K562 (cell line): ENCODE data around the gene TNFSF13. TPM values are rescaled to one million over a fixed set of nuclear protein-coding genes. Genes with fewer than 3 reads are reported as not detected.

Experiments used
- ATAC-seq: fragments of 200-7000 bp; cut with Tn5 transposase; 3 replicates; pipeline ENCODE4 v1.9.1; 2020; ENCODE audit warnings: moderate library complexity
- BruUV-seq: library from RNA; stranded (reverse); fragments of 400-500 nt; replicated peaks from 2 replicates; lab custom pipeline; 2021; lab: Mats Ljungman, UMichigan
- CTCF ChIA-PET: fragments of 300-600 bp; formaldehyde crosslinking; extraction: SDS; loops from one replicate; lab custom pipeline; 2021; ENCODE audit warnings: low intra/inter-chr PET ratio; lab: Yijun Ruan, JAX
- POLR2A ChIA-PET: fragments of 300-600, 350-650 bp; sonication (Branson Sonifier 250); formaldehyde crosslinking; extraction: SDS; loops from one replicate; lab custom pipeline; 2021; ENCODE audit warnings: antibody characterized with exemption, inconsistent platforms; lab: Yijun Ruan, JAX
- DNase-seq, 4 experiments: peaks; one replicate each; pipeline versions ENCODE4 v3.0.0 to v3.0.0-alpha.2; 2011 to 2018; ENCODE audit warnings: low spot score in 3 of 4, mixed read lengths in 3 of 4; ENCODE audit errors: extremely low read depth in 1 of 4
- FAIRE-seq: peaks from 2 replicates; lab custom pipeline; 2011; peaks lifted over from hg19 to GRCh38; lab: Jason Lieb, UNC
- H2AFZ ChIP-seq: 2 replicates; pipeline ENCODE4 v1.6.0; 2011; ENCODE audit warnings: low read depth, low read length, control low read depth, inconsistent platforms
- H3K27ac ChIP-seq: fragments of 200-600 bp; 3 replicates; pipeline ENCODE4 v1.8.0; 2011; ENCODE audit warnings: low read depth, mild to moderate bottlenecking, control low read depth, inconsistent platforms, low read length, moderate library complexity, mixed read lengths; ENCODE audit errors: extremely low read depth
- H3K27me3 ChIP-seq, 2 experiments: fragments of 300-600 bp in 1 of 2; 2 replicates in 1 of 2; 3 replicates in 1 of 2; pipeline versions ENCODE4 v1.6.0 to v1.8.0; 2011; ENCODE audit warnings: inconsistent platforms in 2 of 2, low read length in 2 of 2, mild to moderate bottlenecking in 1 of 2, mixed read lengths in 1 of 2, moderate library complexity in 1 of 2; ENCODE audit not compliant: control insufficient read depth in 2 of 2, insufficient read depth in 2 of 2
- H3K36me3 ChIP-seq: fragments of 300-600 bp; 3 replicates; pipeline ENCODE4 v1.8.0; 2011; ENCODE audit warnings: mild to moderate bottlenecking, low read length, inconsistent platforms; ENCODE audit not compliant: control insufficient read depth, insufficient read depth
- H3K4me1 ChIP-seq, 2 experiments: fragments of 200-600 bp in 1 of 2; replicated peaks in 1 of 2; 2 replicates in 1 of 2; 3 replicates in 1 of 2; pipeline versions ENCODE4 v1.5.1 to v1.8.0; 2011; ENCODE audit warnings: inconsistent platforms in 2 of 2, low read length in 2 of 2, mild to moderate bottlenecking in 1 of 2, mixed read lengths in 1 of 2, moderate library complexity in 1 of 2; ENCODE audit not compliant: control insufficient read depth in 2 of 2, insufficient read depth in 2 of 2
- H3K4me2 ChIP-seq: 2 replicates; pipeline ENCODE4 v1.6.1; 2011; ENCODE audit warnings: low read length, control low read depth, inconsistent platforms, mixed read lengths; ENCODE audit not compliant: insufficient read depth
- H3K4me3 ChIP-seq: fragments of 200-600 bp; sonication (generic), shearing (Covaris generic); 2 replicates; pipeline ENCODE4 v1.5.1; 2016; ENCODE audit warnings: control low read depth, inconsistent platforms
- H3K79me2 ChIP-seq: fragments of 200-600 bp; 3 replicates; pipeline ENCODE4 v1.8.0; 2011; ENCODE audit warnings: low read length, inconsistent platforms; ENCODE audit not compliant: control insufficient read depth, insufficient read depth
- H3K9ac ChIP-seq, 2 experiments: 2 replicates each; pipeline versions ENCODE4 v1.6.0 to v1.6.1; 2011; ENCODE audit warnings: low read depth in 2 of 2, low read length in 2 of 2, control low read depth in 1 of 2, inconsistent platforms in 1 of 2, mild to moderate bottlenecking in 1 of 2, mixed read lengths in 1 of 2; ENCODE audit not compliant: insufficient read depth in 1 of 2
- H3K9me1 ChIP-seq: one replicate; pipeline ENCODE4 v1.6.0; 2011; ENCODE audit warnings: inconsistent platforms, mild to moderate bottlenecking, low read length, moderate library complexity; ENCODE audit not compliant: control insufficient read depth, insufficient read depth
- H3K9me3 ChIP-seq: replicated peaks from 2 replicates; pipeline ENCODE4 v1.5.1; 2011; ENCODE audit warnings: low read depth, low read length, inconsistent platforms; ENCODE audit not compliant: control insufficient read depth, insufficient read depth
- H4K20me1 ChIP-seq: replicated peaks from 2 replicates; pipeline ENCODE4 v1.6.1; 2011; ENCODE audit warnings: low read length, inconsistent platforms, mixed read lengths; ENCODE audit not compliant: control insufficient read depth, insufficient read depth
- ETV5 ChIP-seq: sonication (generic); formaldehyde crosslinking; IDR thresholded peaks from 2 replicates; pipeline ENCODE4 v1.4.0; 2020; ENCODE audit warnings: low read depth, mild to moderate bottlenecking, missing genetic modification reagents
- ETV6 ChIP-seq, 3 experiments: fragments of 150-350 bp in 1 of 3; sonication (generic) in 1 of 3; formaldehyde crosslinking in 1 of 3; IDR thresholded peaks; 2 replicates each; pipeline versions ENCODE4 v1.6.1 to v1.8.0; 2014 to 2022; ENCODE audit warnings: borderline replicate concordance in 2 of 3, low read depth in 2 of 3, antibody characterized with exemption in 1 of 3, low read length in 1 of 3, mild to moderate bottlenecking in 1 of 3, missing genetic modification reagents in 1 of 3
- HOXB6 ChIP-seq: fragments of 250-450 bp; sonication (Bioruptor Pico); IDR thresholded peaks from 2 replicates; pipeline ENCODE4 v1.5.1; 2022; ENCODE audit warnings: mild to moderate bottlenecking, borderline replicate concordance
- NKRF ChIP-seq: fragments of 450-650 bp; IDR thresholded peaks from 2 replicates; pipeline ENCODE4 v1.6.1; 2016; ENCODE audit warnings: borderline replicate concordance
- SRSF7 ChIP-seq: fragments of 200-400 bp; formaldehyde crosslinking; optimal IDR thresholded peaks from 2 replicates; pipeline ENCODE3; 2017; ENCODE audit warnings: mild to moderate bottlenecking, low read depth, low read length
- ZNF280A ChIP-seq: fragments of 450-650 bp; IDR thresholded peaks from 2 replicates; pipeline ENCODE4 v1.6.1; 2018; ENCODE audit warnings: mild to moderate bottlenecking, low read depth; ENCODE audit not compliant: partially characterized antibody
- ZNF512 ChIP-seq: IDR thresholded peaks from 2 replicates; pipeline ENCODE4 v1.6.1; 2016; ENCODE audit warnings: missing genetic modification characterization, missing compliant biosample characterization
- WGBS: fragments of 100-300 bp; shearing (Covaris generic); methylation state at CpG from one replicate; pipeline ENCODE4 v1.1.6; 2016; ENCODE audit warnings: low coverage, mixed read lengths; ENCODE audit not compliant: insufficient coverage; ENCODE audit errors: missing lambda C conversion rate; 5-methylcytosine and 5-hydroxymethylcytosine counted together
- in situ Hi-C: fragments of 300-500 bp; cut with MboI; formaldehyde crosslinking; loops from 4 replicates; pipeline ENCODE4 v1.15.0; 2018; ENCODE audit warnings: inconsistent platforms, mixed read lengths
- intact Hi-C: fragments of 100-400 bp; cut with micrococcal nuclease; formaldehyde crosslinking; loops from 2 replicates; pipeline ENCODE4 v1.14.2; 2022
- polyA plus RNA-seq, 8 experiments: library from polyadenylated mRNA; depleted of rRNA in 4 of 8; stranded (reverse) in 5 of 8; unstranded in 3 of 8; fragments of >200 nt; fragmentation: Nextera tagmentation in 2 of 8; fragmentation: Illumina TruSeq in 1 of 8; extraction: Ambion mirVana in 2 of 8; extraction: Trizol in 1 of 8; gene quantifications; 2 replicates each; pipeline versions ENCODE4 v1.2.1 to v1.2.3, GENCODE V29; 2011 to 2014; ENCODE audit warnings: inconsistent platforms in 1 of 8, missing spikeins in 1 of 8
- total RNA-seq, 7 experiments: library from RNA; depleted of rRNA in 6 of 7; stranded (reverse); fragments of >200 nt in 6 of 7; fragmentation: Illumina TruSeq in 2 of 7; extraction: Trizol in 2 of 7; gene quantifications; 2 replicates each; pipeline versions ENCODE4 v1.2.1 to v1.2.3, GENCODE V29; 2011 to 2021; ENCODE audit warnings: low replicate concordance in 1 of 7
- TF ChIP-seq, protein P1 (sequence below), 3 experiments: fragments of 200-800 bp in 1 of 3; sonication (Bioruptor generic) in 1 of 3; sonication (generic) in 1 of 3; formaldehyde crosslinking in 1 of 3; IDR thresholded peaks; 2 replicates each; pipeline versions ENCODE4 v1.6.1 to v1.8.0; 2016 to 2022; ENCODE audit warnings: mild to moderate bottlenecking in 2 of 3, missing compliant biosample characterization in 2 of 3, missing genetic modification characterization in 2 of 3, missing genetic modification reagents in 1 of 3

Gene TNFSF13
- total and polyA plus RNA-seq, 9 of the 15 experiments (the other 6 are each of a cell fraction or from before 2014, with no cell fraction given): 0.04 to 0.51 (median 0.19) TPM; not detected in 1

DNA sequence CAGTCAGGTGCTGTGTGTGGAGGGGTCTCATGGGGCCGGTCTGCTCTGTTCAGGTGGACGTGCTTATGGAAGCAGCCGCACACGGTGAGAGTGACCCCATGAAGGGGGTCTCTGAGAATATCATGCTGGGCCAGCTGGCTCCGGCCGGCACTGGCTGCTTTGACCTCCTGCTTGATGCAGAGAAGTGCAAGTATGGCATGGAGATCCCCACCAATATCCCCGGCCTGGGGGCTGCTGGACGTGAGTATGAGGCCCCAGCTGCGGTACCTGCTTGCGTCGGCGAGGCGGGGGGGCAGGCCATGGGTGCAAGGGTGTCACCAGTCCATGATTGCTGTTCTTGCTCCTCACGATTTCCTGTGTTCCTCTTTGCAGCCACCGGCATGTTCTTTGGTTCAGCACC lies 46.4 kb upstream of the TNFSF13 start:
- in situ Hi-C loops (no loop called here), intact Hi-C loops (no loop called here)
- H3K4me1 ChIP-seq: no peaks in the 10 kb centered on the region; a peak in 1 of 5 replicates
- H3K27ac ChIP-seq: no peak overlapping the region
- TF ChIP-seq ZNF280A (no peak), HOXB6 (CRISPR knock-in tag) (no peak), NKRF (no peak), ZNF512 (tag) (no peak), ETV6 (IDR thresholded peaks at IDR 0.05; ENCODE audit: borderline replicate concordance in 1 of 2, low read depth in 2 of 2, low read length in 1 of 2) (no peak), ETV6 (CRISPR knock-in tag; IDR thresholded peaks at IDR 0.05; ENCODE audit: borderline replicate concordance) (no peak), ETV5 (CRISPR knock-in tag) (no peak), SRSF7 (no peak)
- TF ChIP-seq, protein P1, sequence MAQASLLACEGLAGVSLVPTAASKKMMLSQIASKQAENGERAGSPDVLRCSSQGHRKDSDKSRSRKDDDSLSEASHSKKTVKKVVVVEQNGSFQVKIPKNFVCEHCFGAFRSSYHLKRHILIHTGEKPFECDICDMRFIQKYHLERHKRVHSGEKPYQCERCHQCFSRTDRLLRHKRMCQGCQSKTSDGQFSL (CRISPR knock-in tag; IDR thresholded peaks at IDR 0.05): 0 out of 2 replicates have a peak, but pooled peaks have one; percentile 22
- TF ChIP-seq, protein P1 (tag; IDR thresholded peaks at IDR 0.05): no peak
- CTCF ChIA-PET: no interaction called here
- H3K4me3 ChIP-seq: no peak overlapping the region
- H3K27me3 ChIP-seq: no peaks in the 10 kb centered on the region
- H2AFZ ChIP-seq: no peak overlapping the region
- H4K20me1 ChIP-seq: no peaks in the 10 kb centered on the region
- H3K9me1 ChIP-seq: peaks cover 3% of the 10 kb centered on the region
- 90% methylated on average over 12 of the region's 15 CpGs for WGBS
- no peak overlapping the region for H3K4me2 ChIP-seq
- no peaks in the 10 kb centered on the region for H3K79me2 ChIP-seq
- no peak overlapping the region for H3K9ac ChIP-seq
- no peaks in the 10 kb centered on the region for H3K9me3 ChIP-seq
- DNase-seq (no peak), FAIRE-seq (no peak), ATAC-seq (no peak)
- POLR2A ChIA-PET: interaction anchor here (1.9 kb wide), 1 partner anchor 10 kb away, joined by 6 read pairs; no protein-coding TSS in a partner anchor
- BruUV-seq: no TSS peak
- peaks cover 65% of the 10 kb centered on the region for H3K36me3 ChIP-seq
